Thoracic aorta (tissue), 2 donors: ENCODE data around the gene RAG2. TPM values are rescaled to one million over a fixed set of nuclear protein-coding genes. Genes with fewer than 3 reads are reported as not detected.

Source experiments
- ATAC-seq: fragments of 150-250 bp; one replicate; pipeline ENCODE4 v1.8.0; 2017; ENCODE audit warnings: low read depth; ENCODE audit not compliant: insufficient number of reproducible peaks, low FRiP score
- DNase-seq: peaks from one replicate; pipeline ENCODE4 v3.0.0-alpha.2; 2020; ENCODE audit warnings: low spot score
- H3K27ac ChIP-seq, 2 donors: fragments of 200-600 bp; sonication (generic); 1 replicate in 1 of 2; 2 replicates in 1 of 2; pipeline ENCODE4 v1.5.1; 2016; ENCODE audit warnings: mild to moderate bottlenecking in 2 of 2, moderate library complexity in 2 of 2
- H3K27me3 ChIP-seq: fragments of 200-600 bp; sonication (generic); replicated peaks from 2 replicates; pipeline ENCODE4 v1.6.0; 2016; ENCODE audit warnings: mild to moderate bottlenecking; ENCODE audit not compliant: insufficient read depth
- H3K36me3 ChIP-seq: fragments of 200-600 bp; sonication (generic); one replicate; pipeline ENCODE4 v1.5.1; 2016
- H3K4me1 ChIP-seq, 2 donors: fragments of 200-600 bp; sonication (generic); 1 replicate in 1 of 2; 2 replicates in 1 of 2; pipeline versions ENCODE4 v1.5.1 to v1.6.0; 2016; ENCODE audit warnings: low read depth in 2 of 2, mild to moderate bottlenecking in 1 of 2; ENCODE audit not compliant: control insufficient read depth in 1 of 2
- H3K4me3 ChIP-seq: fragments of 200-600 bp; sonication (generic); 2 replicates; pipeline ENCODE4 v1.5.1; 2016; ENCODE audit warnings: mild to moderate bottlenecking
- H3K9me3 ChIP-seq: fragments of 200-600 bp; sonication (generic); 2 replicates; pipeline ENCODE4 v1.5.1; 2016
- total RNA-seq, 2 donors: library from RNA; depleted of rRNA; stranded (reverse); fragments of >200 nt; gene quantifications; one replicate each; pipeline versions ENCODE4 v1.1.0 to v1.2.3, GENCODE V29; 2016
- TF ChIP-seq, protein P1 (sequence below): fragments of 200-600 bp; sonication (generic); IDR thresholded peaks from one replicate; pipeline ENCODE4 v1.5.1; 2019; ENCODE audit warnings: antibody characterized with exemption

The RAG2 gene
- total RNA-seq, 2 donors from 2014 or later: not detected

DNA sequence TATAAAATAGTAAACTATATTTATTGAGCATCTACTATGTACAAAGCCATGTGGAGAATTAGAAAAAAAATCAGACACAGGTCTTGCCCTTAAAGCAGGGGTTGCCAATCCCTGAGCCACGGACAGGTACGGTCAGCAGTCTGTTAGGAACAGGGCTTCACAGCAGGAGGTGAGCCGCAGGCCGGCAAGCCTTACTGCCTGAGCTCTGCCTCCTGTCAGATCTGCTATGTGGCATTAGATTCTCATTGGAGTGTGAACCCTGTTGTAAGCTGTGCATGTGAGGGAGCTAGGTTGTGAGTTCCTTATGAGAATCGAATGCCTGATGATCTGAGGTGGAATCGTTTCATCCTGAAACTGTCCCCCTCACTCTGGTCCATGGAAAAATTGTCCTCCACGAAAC is 2.1 kb upstream of the RAG2 start:
- ATAC-seq: no peak
- Histone ChIP-seq H3K4me1 (peaks cover 5 to 6% of the 10 kb centered on the region in 2 donors), H3K27me3 (no peaks in the 10 kb centered on the region), H3K36me3 (no peaks in the 10 kb centered on the region), H3K9me3 (no peaks in the 10 kb centered on the region), H3K27ac (no peak overlapping the region), H3K4me3 (no peak overlapping the region)
- TF ChIP-seq, protein P1, sequence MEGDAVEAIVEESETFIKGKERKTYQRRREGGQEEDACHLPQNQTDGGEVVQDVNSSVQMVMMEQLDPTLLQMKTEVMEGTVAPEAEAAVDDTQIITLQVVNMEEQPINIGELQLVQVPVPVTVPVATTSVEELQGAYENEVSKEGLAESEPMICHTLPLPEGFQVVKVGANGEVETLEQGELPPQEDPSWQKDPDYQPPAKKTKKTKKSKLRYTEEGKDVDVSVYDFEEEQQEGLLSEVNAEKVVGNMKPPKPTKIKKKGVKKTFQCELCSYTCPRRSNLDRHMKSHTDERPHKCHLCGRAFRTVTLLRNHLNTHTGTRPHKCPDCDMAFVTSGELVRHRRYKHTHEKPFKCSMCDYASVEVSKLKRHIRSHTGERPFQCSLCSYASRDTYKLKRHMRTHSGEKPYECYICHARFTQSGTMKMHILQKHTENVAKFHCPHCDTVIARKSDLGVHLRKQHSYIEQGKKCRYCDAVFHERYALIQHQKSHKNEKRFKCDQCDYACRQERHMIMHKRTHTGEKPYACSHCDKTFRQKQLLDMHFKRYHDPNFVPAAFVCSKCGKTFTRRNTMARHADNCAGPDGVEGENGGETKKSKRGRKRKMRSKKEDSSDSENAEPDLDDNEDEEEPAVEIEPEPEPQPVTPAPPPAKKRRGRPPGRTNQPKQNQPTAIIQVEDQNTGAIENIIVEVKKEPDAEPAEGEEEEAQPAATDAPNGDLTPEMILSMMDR: no peak
- no peak for DNase-seq

DNA sequence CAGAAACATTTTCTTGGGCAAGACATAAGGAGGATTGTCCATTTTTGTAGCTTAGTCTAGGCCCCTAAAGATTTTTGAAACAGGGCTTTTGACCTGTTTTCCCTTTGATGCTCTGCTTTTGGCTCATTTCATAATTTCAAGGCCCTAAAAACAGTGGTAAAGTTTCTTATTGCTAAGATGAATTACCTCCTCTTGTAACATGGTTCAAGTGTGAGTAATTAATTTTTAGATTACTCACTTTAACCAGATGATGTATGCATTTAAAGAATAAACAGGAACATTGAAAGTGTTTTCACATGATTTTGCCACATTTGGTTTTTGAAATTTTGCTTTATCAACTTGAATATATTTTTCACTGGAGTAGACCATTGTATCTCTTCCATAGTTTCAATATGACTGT is 1.2 kb downstream of the RAG2 start:
- DNase-seq (no peak), ATAC-seq (no peak)
- Histone ChIP-seq H3K36me3 (no peaks in the 10 kb centered on the region), H3K9me3 (no peaks in the 10 kb centered on the region), H3K27ac (no peak overlapping the region), H3K4me3 (no peak overlapping the region), H3K27me3 (no peaks in the 10 kb centered on the region), H3K4me1 (peaks cover 7 to 9% of the 10 kb centered on the region in 2 donors)
- TF ChIP-seq, protein P1: no peak

DNA sequence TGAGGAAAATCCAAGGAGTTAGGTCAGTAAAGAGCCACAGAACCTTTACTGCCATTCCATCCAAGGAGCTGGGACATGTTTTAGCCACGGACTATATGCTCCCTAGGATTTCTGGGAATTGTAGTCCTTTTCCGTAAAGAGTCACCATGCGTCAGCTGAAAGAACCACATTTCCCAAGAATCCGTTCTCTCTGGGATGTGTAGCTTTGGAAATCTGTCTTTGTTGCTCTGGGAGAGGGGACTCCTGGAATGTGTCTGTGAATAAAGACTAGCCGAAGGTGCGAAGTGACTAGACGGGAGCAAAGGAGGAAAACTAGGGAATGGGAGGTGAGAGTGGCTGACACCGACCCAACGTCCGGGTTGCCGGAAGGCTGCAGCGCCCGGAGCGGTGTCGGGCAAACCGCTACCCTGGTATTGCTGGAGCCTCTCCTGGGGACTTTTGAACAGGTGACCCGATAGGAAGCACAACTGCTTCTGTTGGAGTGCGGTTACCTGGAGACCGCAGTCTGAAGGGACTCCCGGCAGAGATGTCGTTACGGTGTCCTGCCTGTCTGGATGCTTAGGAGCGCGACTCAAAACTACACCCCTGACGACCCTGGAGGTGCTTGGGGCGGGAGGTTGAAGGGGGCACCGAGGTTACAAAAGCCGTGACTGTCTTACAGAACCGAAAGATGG is 3.6 kb downstream of the RAG2 start, which contains the start of gene IFTAP:
TSS of gene IFTAP (plus strand) at position 187 of the 674 bp plus-strand sequence. CDS start 15,602 bp downstream, outside the sequence.
- no peaks in the 10 kb centered on the region for H3K36me3 ChIP-seq
- H3K4me3 ChIP-seq: peak within 1 kb of the TSS; percentile 79
- TF ChIP-seq, protein P1: no peak
- peak; percentile 100 for ATAC-seq
- peak; percentile 8 for DNase-seq
- H3K27me3 ChIP-seq: no peaks in the 10 kb centered on the region
- H3K27ac ChIP-seq: peak within 1 kb of the TSS in 1 of 2 donors; percentile 22
- H3K4me1 ChIP-seq: peaks cover 7 to 9% of the 10 kb centered on the region in 2 donors
- no peaks in the 10 kb centered on the region for H3K9me3 ChIP-seq

DNA sequence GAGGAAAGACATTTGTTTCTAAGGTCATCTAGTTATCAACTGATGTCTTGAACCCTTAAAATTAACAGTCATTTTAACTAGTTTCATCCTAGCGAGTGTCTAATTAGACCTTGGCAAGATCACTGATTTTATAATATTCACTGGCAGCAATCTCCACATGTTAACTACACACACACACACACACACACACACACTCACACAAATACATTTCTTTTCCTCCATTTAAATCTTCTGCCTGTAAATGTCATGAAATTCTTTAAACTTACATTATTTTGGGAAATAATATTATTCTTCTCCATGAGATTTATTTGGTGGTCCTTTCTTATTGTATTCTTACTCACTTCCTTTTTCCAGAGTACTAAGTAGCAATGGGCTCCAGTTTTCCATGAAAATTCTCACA is 6.6 kb downstream of the RAG2 start:
- DNase-seq (no peak), ATAC-seq (no peak)
- Histone ChIP-seq H3K36me3 (no peaks in the 10 kb centered on the region), H3K4me3 (no peak overlapping the region), H3K4me1 (peaks cover 7 to 9% of the 10 kb centered on the region in 2 donors), H3K9me3 (no peaks in the 10 kb centered on the region), H3K27me3 (no peaks in the 10 kb centered on the region), H3K27ac (no peak overlapping the region)
- TF ChIP-seq, protein P1: no peak

DNA sequence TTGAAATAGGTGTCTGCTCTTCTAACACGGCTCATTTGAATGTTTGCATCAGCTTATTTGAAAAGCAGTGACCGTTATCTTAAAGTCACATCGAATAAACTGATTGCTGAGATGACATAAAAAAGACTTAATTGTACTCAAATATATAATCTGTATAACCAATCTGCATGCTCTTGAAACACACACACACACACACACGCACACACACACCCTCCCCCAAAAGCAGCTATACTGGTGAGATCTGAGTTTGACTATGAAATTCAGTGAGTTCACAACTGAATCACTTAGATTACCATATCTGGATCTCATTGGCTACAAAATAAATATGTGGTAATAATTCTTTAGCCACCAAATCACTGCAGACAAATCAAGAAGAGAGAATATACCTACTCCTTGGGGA is 7.5 kb downstream of the RAG2 start:
- peaks cover 6% of the 10 kb centered on the region in 2 donors for H3K4me1 ChIP-seq
- H3K9me3 ChIP-seq: no peaks in the 10 kb centered on the region
- no peak overlapping the region for H3K27ac ChIP-seq
- H3K36me3 ChIP-seq: no peaks in the 10 kb centered on the region
- no peaks in the 10 kb centered on the region for H3K27me3 ChIP-seq
- TF ChIP-seq, protein P1: no peak
- no peak for DNase-seq
- H3K4me3 ChIP-seq: no peak overlapping the region
- ATAC-seq: no peak
